HT1080 (cell line): ENCODE measurements around the gene KCNAB1. TPM values are rescaled to one million over a fixed set of nuclear protein-coding genes. Genes with fewer than 3 reads are reported as not detected.
"Not testable (repeated sequence)": the region's sequence is repeated elsewhere in the genome, so short reads cannot be mapped to it uniquely, and the experiment has no call there.

Experiments used
- DNase-seq: peaks from one replicate; pipeline ENCODE4 v3.0.0-alpha.2; 2015; ENCODE audit warnings: low read depth
- polyA plus RNA-seq, 2 experiments: library from polyadenylated mRNA; depleted of rRNA; stranded (reverse); fragments of >200 nt; gene quantifications; 2 replicates each; pipeline ENCODE4 v1.2.3, GENCODE V29; 2015
- total RNA-seq: library from RNA; depleted of rRNA; stranded (reverse); fragments of >200 nt; shearing (Covaris generic); gene quantifications from 2 replicates; pipeline ENCODE4 v1.2.3, GENCODE V29; 2014; rRNA removed

KCNAB1 gene
- total RNA-seq: 1.9 and 2.4 TPM in 2 replicates
- polyA plus RNA-seq (2015; cell fraction: cytosol; rRNA removed): 2.4 and 5.3 TPM in 2 replicates
- polyA plus RNA-seq (2015; cell fraction: nucleus; rRNA removed): 0.61 and 1.5 TPM in 2 replicates

- DNase-seq: no peak
Measured at GRCh38 chr3:156120528-156121251, at the start of gene KCNAB1. Gene KCNAB1 (plus strand): TSS chr3:156120578.

GRCh38 chr3:156071031-156071430, 49.3 kb upstream of the KCNAB1 start:
- DNase-seq: peak; percentile 25

DNA sequence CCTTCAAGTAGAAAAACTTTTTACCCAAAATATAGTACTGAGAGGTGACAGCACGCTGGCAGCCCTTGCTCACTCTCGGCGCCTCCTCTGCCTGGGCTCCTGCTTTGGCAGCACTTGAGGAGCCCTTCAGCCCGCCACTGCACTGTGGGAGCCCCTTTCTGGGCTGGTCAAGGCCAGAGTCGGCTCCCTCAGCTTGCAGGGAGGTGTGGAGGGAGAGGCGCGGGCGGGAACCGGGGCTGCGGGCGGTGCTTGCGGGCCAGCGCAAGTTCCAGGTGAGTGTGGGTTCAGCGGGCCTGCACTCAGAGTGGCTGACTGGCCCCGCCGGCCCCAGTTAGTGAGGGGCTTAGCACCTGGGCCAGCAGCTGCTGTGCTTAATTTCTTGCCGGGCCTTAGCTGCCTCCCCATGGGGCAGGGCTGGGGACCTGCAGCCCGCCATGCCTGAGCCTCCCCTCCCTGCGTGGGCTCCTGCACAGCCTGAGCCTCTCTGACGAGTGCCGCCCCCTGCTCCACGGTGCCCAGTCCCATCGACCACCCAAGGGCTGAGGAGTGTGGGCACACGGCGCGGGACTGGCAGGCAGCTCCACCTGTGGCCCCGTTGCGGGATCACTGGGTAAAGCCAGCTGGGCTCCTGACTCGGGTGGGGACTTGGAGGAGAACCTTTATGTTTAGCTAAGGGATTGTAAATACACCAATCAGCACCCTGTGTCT, 47.3 kb upstream of the KCNAB1 start:
- DNase-seq: not testable (repeated sequence)

GRCh38 chr3:156090126-156090525, 30.3 kb upstream of the KCNAB1 start:
- no peak for DNase-seq

GRCh38 chr3:156093964-156094363, 26.4 kb upstream of the KCNAB1 start:
- DNase-seq: no peak

DNA sequence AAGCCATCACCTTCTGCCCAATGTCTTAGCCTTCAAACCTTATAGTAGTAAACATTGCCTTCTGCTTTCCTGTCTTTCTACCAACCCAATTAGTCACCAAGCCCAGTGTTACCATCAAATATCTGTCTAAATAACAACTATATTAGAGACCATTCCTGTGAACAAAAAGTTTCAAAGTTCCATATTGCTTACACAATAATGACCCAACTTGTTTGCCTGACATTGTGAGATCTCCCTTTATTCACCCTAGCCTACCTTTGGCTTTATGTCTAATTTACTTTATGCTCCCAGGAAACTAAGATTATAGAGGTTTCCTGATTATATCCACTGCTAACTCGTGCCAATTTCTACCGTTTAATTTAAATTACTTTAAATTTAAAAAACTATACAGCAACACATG, 26.0 kb upstream of the KCNAB1 start:
- no peak for DNase-seq

DNA sequence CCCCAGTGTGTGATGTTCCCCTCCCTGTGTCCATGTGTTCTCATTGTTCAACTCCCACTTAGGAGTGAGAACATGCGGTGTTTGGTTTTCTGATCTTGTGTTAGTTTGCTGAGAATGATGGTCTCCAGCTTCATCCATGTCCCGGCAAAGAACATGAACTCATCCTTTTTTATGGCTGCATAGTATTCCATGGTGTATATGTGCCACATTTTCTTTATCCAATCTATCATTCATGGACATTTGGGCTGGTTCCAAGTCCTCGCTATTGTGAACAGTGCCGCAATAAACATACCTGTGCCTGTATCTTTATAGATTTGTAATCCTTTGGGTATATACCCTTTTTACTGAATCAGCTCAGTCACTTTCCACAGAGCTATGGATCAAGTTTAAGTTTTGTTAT, 24.7 kb upstream of the KCNAB1 start:
- not testable (repeated sequence) for DNase-seq

- DNase-seq: no peak
Measured at GRCh38 chr3:156098437-156099035, 21.8 kb upstream of the KCNAB1 start.

DNA sequence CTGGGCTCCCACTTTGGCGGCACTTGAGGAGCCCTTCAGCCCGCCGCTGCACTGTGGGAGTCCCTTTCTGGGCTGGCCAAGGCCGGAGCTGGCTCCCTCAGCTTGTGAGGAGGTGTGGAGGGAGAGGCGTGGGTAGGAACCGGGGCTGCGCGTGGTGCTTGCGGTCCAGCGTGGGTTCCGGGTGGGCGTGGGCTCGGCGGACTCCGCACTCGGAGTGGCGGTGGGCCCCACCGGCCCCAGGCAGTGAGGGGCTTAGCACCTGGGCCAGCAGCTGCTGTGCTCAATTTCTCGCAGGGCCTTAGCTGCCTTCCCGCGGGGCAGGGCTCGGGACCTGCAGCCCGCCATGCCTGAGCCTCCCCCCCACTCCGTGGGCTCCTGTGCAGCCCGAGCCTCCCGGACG, 21.0 kb upstream of the KCNAB1 start:
- DNase-seq: not testable (repeated sequence)

DNA sequence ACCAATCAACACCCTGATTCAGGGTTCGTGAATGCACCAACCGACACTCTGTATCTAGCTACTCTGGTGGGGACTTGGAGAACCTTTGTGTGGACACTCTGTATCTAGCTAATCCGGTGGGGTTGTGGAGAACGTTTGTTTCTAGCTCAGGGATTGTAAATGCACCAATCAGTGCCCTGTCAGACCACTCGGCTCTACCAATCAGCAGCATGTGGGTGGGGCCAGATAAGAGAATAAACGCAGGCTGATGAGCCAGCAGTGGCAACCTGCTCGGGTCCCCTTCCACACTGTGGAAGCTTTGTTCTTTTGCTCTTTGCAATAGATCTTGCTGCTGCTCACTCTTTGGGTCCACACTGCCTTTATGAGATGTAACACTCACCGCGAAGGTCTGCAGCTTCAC, 20.4 kb upstream of the KCNAB1 start:
- not testable (repeated sequence) for DNase-seq

DNA sequence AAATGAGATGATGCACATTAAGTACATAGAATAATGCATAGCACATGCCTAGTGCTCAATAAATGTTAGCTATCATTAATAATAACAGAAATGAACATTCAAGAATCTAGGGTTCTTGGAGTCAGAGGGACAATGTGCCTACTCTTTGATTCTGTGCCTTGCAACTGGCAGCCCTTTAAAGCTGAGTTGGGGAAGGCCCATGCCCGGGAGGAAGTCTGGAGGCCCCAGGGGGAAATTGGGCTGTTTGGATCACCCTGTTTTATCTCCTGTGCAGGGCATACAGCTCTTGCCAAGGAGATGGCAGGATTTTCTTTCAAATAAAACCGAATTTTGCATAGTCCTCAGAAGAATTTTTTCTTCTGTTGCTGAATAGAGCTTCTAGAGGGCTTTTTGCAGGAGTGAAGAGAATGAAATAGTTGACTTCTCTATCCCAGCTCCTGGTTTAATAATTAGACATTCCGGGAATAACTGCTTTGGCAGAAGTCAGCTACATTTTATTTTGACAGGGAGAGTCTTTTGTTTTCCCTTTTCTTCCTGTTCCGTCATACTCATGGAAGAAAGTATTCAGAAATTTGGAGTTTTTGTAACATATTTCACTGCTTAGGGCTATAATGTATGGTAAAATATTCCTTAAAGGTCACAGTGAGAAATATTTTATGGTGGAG, 18.0 kb upstream of the KCNAB1 start:
- no peak for DNase-seq

GRCh38 chr3:156106721-156107373, 13.5 kb upstream of the KCNAB1 start:
- DNase-seq: no peak

DNA sequence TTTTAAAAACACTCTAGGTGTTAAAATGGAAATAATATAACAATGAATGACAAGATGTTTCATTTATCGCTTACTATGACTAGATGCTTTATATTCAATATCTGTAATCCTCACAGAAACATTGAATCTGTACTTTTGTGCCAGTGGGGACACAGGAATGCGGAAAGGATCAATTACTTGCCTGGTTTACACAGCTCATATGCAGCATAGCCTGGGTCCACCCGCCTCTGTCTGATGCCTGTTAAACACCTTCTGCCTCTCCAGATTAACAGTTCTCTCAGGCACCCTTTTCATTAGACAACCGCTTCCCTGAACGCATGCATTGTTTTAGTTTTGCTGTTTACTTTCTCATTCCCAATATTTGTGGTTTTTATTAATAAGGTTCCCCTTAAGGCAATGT, 12.9 kb upstream of the KCNAB1 start:
- DNase-seq: no peak

GRCh38 chr3:156108616-156109015, 11.8 kb upstream of the KCNAB1 start:
- DNase-seq: no peak

GRCh38 chr3:156109989-156110388, 10.4 kb upstream of the KCNAB1 start:
- DNase-seq: no peak

DNA sequence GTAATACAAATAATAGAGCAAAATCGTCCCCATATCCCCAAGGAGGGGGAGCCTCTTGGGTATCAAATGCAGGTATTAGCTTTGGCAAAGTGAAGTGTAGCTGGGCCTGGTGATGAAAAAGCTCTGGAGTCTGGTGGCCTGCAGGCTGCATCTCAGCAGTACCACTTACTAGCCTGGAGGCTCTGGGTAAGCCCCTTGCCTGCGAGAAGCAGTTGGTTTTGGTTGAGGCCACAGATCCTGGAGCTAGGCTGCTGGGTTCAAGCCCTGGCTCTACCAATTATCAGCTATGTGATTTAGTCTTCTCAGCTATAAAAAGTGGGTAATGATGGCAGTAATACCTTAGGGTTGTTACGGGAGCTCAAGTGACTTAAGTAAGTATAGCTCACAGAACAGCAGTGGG, 6.1 kb downstream of the KCNAB1 start:
- no peak for DNase-seq

- no peak for DNase-seq
Measured at GRCh38 chr3:156131241-156131640, 10.9 kb downstream of the KCNAB1 start.

- no peak for DNase-seq
Measured at GRCh38 chr3:156131799-156132198, 11.4 kb downstream of the KCNAB1 start.

DNA sequence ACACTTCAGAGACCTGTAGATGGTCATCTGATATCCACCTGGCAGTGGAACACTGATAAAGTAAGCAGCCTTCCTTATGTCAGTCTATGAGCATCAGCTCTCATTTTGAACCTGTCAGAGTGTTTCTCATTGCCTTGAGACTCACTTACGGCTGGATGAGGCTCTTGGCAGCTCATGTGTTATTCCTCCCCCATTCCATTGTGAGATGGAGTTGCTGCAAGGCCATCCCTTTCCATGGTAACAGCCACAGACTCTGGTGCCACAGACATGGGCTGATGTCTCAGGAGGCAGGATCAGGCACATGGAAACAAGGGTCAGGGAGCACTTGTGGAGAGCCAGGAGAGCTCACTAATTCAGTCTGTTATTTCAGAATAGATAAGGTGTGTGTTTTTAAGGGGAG, 11.9 kb downstream of the KCNAB1 start:
- no peak for DNase-seq

DNA sequence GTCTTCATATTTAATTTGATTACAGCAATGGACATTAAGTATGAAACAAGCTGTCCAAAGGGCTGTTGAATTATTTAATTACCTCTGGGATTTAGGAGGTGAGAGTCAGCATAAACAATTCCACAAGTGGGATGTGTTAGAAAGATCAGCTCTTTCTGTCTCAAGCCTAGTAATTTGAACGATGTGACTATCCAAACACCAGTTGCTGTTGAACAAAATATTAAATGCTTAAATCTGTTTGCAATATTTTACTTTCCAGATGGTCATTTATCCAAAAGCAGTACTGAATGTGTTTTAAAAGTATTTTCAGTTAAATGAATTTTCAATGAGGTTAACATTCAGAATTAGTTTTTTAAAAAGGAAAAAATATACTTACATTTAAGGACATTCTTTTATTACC, 12.7 kb downstream of the KCNAB1 start:
- DNase-seq: no peak

GRCh38 chr3:156135921-156136638, 15.7 kb downstream of the KCNAB1 start:
- no peak for DNase-seq
